Measurements from ENCODE around the gene OR1S1. TPM values are rescaled to one million over a fixed set of nuclear protein-coding genes. Genes with fewer than 3 reads are reported as not detected.
"Not testable (repeated sequence)": the region's sequence is repeated elsewhere in the genome, so short reads cannot be mapped to it uniquely, and the experiment has no call there.

OR1S1 gene
- not detected for total RNA-seq
- not detected for polyA plus RNA-seq
- long read RNA-seq, donor 1, result 0 reads
- long read RNA-seq, donor 2, result 0 reads
- long read RNA-seq, donor 3, result 0 reads

DNA sequence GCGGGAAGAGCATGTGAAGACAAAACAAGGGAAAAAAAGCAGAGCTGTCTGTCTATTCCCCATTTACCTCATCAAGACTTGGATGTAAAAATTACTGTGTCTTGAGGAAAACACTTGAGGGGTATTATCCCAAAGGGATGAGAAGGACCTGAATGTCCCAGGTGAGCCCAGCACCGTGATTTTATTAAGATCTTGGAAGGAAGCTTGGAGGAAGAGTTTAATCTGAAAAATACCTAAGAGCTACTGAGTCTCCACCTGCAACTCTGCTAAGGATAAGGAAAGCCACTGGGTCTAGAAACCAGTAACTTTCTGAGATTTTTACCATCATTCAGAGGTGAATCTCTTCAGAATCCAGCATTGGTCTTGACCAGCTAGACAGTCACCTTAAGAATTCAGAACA, at the start of gene OR1S1:
OR1S1 (plus strand) TSS at position 301 of the 400 bp plus-strand sequence.
- H3K4me3 ChIP-seq; H3K27me3 ChIP-seq; H3K4me1 ChIP-seq (ENCODE audit: insufficient read depth); H3K9me3 ChIP-seq; intact Hi-C loops (cut with DNase I); H3K27ac ChIP-seq; H3K36me3 ChIP-seq; DNase-seq: not testable (repeated sequence)
- WGBS, 3 donors, result 68 to 78% (median 75%) methylated on average over 2 of the region's 2 CpGs

DNA sequence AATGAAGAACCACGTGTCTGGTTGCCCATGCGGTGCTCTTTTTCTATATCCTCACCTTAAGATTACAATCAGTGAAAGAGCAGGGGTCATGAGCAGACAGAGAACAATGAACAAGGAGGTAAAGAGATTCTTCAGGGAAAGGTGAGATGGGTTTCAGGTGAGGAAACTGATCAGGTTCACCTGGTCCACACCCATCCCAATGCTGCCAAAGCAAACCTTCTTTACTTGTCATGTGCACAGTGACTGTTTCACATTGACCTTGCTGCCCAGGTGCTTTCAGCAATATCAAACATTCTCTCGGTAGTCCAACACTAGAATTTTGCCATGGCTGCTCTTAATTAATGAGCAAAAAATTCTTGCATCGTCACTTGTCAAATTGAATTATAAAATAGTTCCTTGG, 48.1 kb upstream of the OR1S1 start:
- no peak overlapping the region for H3K27ac ChIP-seq
- no peaks in the 10 kb centered on the region for H3K4me1 ChIP-seq (ENCODE audit: insufficient read depth)
- WGBS, 3 donors, result 71 to 75% (median 73%) methylated on average over 4 of the region's 4 CpGs
- H3K9me3 ChIP-seq, result no peaks in the 10 kb centered on the region
- no peaks in the 10 kb centered on the region for H3K36me3 ChIP-seq
- H3K4me3 ChIP-seq, result no peak overlapping the region
- TF ChIP-seq POLR2A (IDR thresholded peaks at IDR 0.05) (no peak), EP300 (IDR thresholded peaks at IDR 0.05) (no peak)
- TF ChIP-seq, protein P1, sequence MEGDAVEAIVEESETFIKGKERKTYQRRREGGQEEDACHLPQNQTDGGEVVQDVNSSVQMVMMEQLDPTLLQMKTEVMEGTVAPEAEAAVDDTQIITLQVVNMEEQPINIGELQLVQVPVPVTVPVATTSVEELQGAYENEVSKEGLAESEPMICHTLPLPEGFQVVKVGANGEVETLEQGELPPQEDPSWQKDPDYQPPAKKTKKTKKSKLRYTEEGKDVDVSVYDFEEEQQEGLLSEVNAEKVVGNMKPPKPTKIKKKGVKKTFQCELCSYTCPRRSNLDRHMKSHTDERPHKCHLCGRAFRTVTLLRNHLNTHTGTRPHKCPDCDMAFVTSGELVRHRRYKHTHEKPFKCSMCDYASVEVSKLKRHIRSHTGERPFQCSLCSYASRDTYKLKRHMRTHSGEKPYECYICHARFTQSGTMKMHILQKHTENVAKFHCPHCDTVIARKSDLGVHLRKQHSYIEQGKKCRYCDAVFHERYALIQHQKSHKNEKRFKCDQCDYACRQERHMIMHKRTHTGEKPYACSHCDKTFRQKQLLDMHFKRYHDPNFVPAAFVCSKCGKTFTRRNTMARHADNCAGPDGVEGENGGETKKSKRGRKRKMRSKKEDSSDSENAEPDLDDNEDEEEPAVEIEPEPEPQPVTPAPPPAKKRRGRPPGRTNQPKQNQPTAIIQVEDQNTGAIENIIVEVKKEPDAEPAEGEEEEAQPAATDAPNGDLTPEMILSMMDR (IDR thresholded peaks at IDR 0.05), result no peak
- intact Hi-C loops (cut with DNase I), result no loop called here
- no peaks in the 10 kb centered on the region for H3K27me3 ChIP-seq
- DNase-seq, result no peak

DNA sequence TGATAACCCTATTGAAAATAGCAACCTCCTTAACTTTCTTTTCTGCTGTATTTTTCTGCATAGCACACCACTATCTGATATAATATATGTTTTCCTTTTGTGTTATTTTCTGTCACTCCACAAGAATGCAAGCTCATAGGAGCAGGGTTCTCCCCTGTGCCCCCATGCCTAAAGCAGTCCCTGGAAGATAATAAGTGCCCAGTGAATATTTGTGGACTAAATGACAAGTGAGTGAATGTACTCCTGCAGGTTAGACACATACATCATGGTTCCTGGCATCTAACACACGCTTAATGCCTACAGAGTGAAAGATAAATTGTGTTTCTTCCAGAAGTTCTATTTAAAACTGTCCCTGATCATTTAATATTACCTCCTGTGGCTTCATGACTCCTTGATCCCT, 47.5 kb upstream of the OR1S1 start:
- Histone ChIP-seq H3K27me3 (no peaks in the 10 kb centered on the region), H3K9me3 (no peaks in the 10 kb centered on the region), H3K27ac (no peak overlapping the region), H3K36me3 (no peaks in the 10 kb centered on the region), H3K4me3 (no peak overlapping the region), H3K4me1 (ENCODE audit: insufficient read depth) (no peaks in the 10 kb centered on the region)
- intact Hi-C loops (cut with DNase I), result no loop called here
- no peak for DNase-seq
- TF ChIP-seq POLR2A (IDR thresholded peaks at IDR 0.05) (no peak), EP300 (IDR thresholded peaks at IDR 0.05) (no peak)
- TF ChIP-seq, protein P1 (IDR thresholded peaks at IDR 0.05), result no peak
- 10 to 21% (median 16%) methylated on average over 1 of the region's 1 CpG for WGBS, 3 donors

DNA sequence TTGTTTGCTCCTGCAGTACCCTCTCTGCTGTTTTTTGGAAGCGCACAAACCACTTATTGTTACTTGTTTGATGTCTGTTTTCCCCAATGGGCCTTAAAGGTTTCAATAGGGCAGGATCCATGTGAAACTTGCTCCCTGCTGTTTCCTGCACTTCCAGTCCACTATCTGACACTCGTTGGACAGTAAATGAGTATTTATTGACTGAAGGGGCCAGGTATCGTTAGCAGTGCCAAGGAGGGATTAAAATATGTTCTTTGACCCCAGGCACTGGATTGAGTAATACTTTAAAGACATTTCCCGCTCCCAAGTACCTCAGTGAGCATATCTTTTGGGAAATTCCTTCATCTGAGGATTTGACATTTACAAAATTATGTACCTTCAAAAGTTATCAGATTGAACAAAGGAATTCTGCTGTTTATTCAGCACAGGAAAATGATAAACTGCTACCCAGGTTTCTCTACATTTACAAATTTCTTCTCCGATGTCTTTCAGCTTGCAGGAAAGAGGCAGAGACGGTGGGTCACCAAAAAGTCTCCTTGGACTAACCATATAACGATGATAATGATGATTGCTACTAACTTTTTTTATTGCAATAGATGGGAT, 46.9 kb upstream of the OR1S1 start:
- Histone ChIP-seq H3K27ac (no peak overlapping the region), H3K9me3 (no peaks in the 10 kb centered on the region), H3K4me3 (no peak overlapping the region), H3K27me3 (no peaks in the 10 kb centered on the region), H3K36me3 (no peaks in the 10 kb centered on the region), H3K4me1 (ENCODE audit: insufficient read depth) (no peaks in the 10 kb centered on the region)
- no peak for DNase-seq
- 37 to 57% (median 49%) methylated on average over 7 of the region's 7 CpGs for WGBS, 3 donors
- no peak for TF ChIP-seq EP300 (IDR thresholded peaks at IDR 0.05)
- TF ChIP-seq, protein P1 (IDR thresholded peaks at IDR 0.05), result no peak
- TF ChIP-seq POLR2A (IDR thresholded peaks at IDR 0.05), result no peak
- intact Hi-C loops (cut with DNase I), result no loop called here

DNA sequence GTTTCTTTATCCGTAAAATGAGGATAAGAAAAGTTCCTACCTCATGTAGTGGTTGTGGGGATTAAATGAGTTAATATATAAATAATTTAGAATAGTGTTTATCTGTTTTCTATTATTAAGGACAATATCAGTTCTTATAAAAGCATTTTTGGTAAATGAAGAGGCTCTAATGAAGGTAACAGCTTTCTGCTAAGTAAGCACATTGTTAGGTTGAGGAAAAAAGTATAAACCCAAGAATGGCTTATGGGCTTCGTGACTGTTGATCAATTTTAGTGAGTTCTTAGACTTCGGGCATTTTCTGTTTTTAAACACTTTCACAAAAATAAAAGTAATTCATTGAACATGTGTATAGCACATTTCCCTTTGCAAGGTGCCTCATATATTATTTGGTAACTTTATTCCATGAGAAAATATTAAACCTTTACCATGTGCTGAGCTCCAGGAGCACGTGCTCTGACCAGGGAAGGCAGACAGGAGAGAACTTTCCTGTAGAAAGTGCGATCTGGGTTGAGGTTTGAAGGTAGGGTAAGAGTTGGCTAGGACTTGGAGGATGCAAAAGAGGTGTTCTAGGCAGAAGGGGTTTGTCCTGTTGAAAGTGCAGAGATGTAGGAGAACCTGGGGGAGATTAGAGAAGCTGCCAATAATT, 35.0 kb upstream of the OR1S1 start:
- no peaks in the 10 kb centered on the region for H3K36me3 ChIP-seq
- H3K9me3 ChIP-seq, result no peaks in the 10 kb centered on the region
- WGBS, 3 donors, result 70 to 74% (median 74%) methylated on average over 5 of the region's 5 CpGs
- H3K4me3 ChIP-seq, result no peak overlapping the region
- no peak for DNase-seq
- no peak overlapping the region for H3K27ac ChIP-seq
- H3K4me1 ChIP-seq (ENCODE audit: insufficient read depth), result no peaks in the 10 kb centered on the region
- H3K27me3 ChIP-seq, result no peaks in the 10 kb centered on the region
- TF ChIP-seq POLR2A (IDR thresholded peaks at IDR 0.05) (no peak), EP300 (IDR thresholded peaks at IDR 0.05) (no peak)
- TF ChIP-seq, protein P1 (IDR thresholded peaks at IDR 0.05), result no peak
- intact Hi-C loops (cut with DNase I), result no loop called here
